ENCODE data around the gene SERPINB3. TPM values are rescaled to one million over a fixed set of nuclear protein-coding genes. Genes with fewer than 3 reads are reported as not detected.
"Not testable (repeated sequence)": the region's sequence is repeated elsewhere in the genome, so short reads cannot be mapped to it uniquely, and the experiment has no call there.

SERPINB3 gene
- total RNA-seq (2021; fragmentation: NEBNext Ultra II Directional; extraction: Animal tissue kit (Norgen Biotek cat#: 25700)) = 0.17 TPM in 1 of 2 replicates, not detected in the other
- 0.06 and 0.18 TPM in 2 replicates for polyA plus RNA-seq (2011; rRNA removed)
- polyA plus RNA-seq (2011; cell fraction: cytosol; rRNA removed) = 0.14 TPM
- polyA plus RNA-seq (2011; cell fraction: nucleus; rRNA removed) = 0.11 TPM
- polyA plus RNA-seq (2012, experiment 1 of 2) = 0.32 TPM in 1 of 4 replicates, not detected in the others
- polyA plus RNA-seq (2012, experiment 2 of 2) = not detected
- 0.18 TPM for polyA plus RNA-seq (2013, experiment 1 of 2)
- 0.28 TPM for polyA plus RNA-seq (2013, experiment 2 of 2)
- 0.10 and 0.19 TPM in 2 replicates for polyA minus RNA-seq (2011; rRNA and poly(A)+ RNA removed)
- polyA minus RNA-seq (2011; cell fraction: cytosol; rRNA and poly(A)+ RNA removed) = not detected
- not detected for polyA minus RNA-seq (2011; cell fraction: nucleus; rRNA and poly(A)+ RNA removed)
- long read RNA-seq, experiment 1 = 0 reads
- long read RNA-seq, experiment 2 = 0 reads

GRCh38 chr18:63661750-63662149 lies at the start of gene SERPINB3:
SERPINB3 (minus strand) TSS chr18:63661893; CDS start chr18:63661216, 677 bp downstream.
- H4K5ac ChIP-seq (ENCODE audit: insufficient read length, low read depth, low read length); CTCF ChIA-PET (ENCODE audit: partially characterized antibody); H3K18ac ChIP-seq (ENCODE audit: extremely low read depth, low read length); H3K9ac ChIP-seq (replicated peaks in 1 of 4; ENCODE audit: extremely low read depth in 1 of 4, low read depth in 3 of 4, low read length in 3 of 4); POLR2A ChIA-PET (ENCODE audit: partially characterized antibody); H2AFZ ChIP-seq (ENCODE audit: low read length); H3K4me1 ChIP-seq (replicated peaks in 1 of 4; ENCODE audit: control insufficient read depth in 3 of 4, insufficient read depth in 4 of 4, low read length in 3 of 4); H3K36me3 ChIP-seq (ENCODE audit: control insufficient read depth in 2 of 4, insufficient read depth in 4 of 4, low read length in 3 of 4); H3K9me3 ChIP-seq (ENCODE audit: insufficient read depth in 2 of 2, low read depth in 1 of 2, low read length in 1 of 2); H2AK5ac ChIP-seq (ENCODE audit: low read depth, low read length); H3K23ac ChIP-seq (ENCODE audit: insufficient read length); H3K23me2 ChIP-seq (ENCODE audit: low read depth, low read length); H3K4me2 ChIP-seq (ENCODE audit: insufficient read depth in 1 of 2, low read depth in 2 of 2, low read length in 2 of 2); H3K4me3 ChIP-seq (ENCODE audit: extremely low read depth in 1 of 4, insufficient read depth in 2 of 4, low read depth in 3 of 4, low read length in 4 of 4); H2BK15ac ChIP-seq (ENCODE audit: low read length); H2BK5ac ChIP-seq (ENCODE audit: low read depth, low read length); H2BK20ac ChIP-seq (ENCODE audit: low read length); H3K4ac ChIP-seq (replicated peaks; ENCODE audit: insufficient read length, low read depth, low read length); H3K27ac ChIP-seq (ENCODE audit: low read depth, low read length); FAIRE-seq; H3K79me2 ChIP-seq (ENCODE audit: control insufficient read depth in 1 of 2, insufficient read depth in 2 of 2, low read length in 2 of 2); H2BK120ac ChIP-seq (replicated peaks; ENCODE audit: low read depth, low read length); DNase-seq (ENCODE audit: low read depth in 1 of 2, low spot score in 2 of 2); H4K8ac ChIP-seq (ENCODE audit: extremely low read depth, insufficient read depth, low read length); H3K14ac ChIP-seq (ENCODE audit: insufficient read length); H3K27me3 ChIP-seq (replicated peaks in 1 of 4; ENCODE audit: control insufficient read depth in 3 of 4, extremely low read depth in 1 of 4, insufficient read depth in 3 of 4, low read length in 3 of 4); H4K91ac ChIP-seq (replicated peaks; ENCODE audit: insufficient read length, low read length); H3K56ac ChIP-seq (replicated peaks; ENCODE audit: insufficient read length, low read depth, low read length); H4K20me1 ChIP-seq (replicated peaks in 1 of 2; ENCODE audit: control insufficient read depth in 1 of 2, insufficient read depth in 2 of 2, low read length in 2 of 2); H3K79me1 ChIP-seq (ENCODE audit: low read depth, low read length); H2BK12ac ChIP-seq (ENCODE audit: low read depth, low read length): not testable (repeated sequence)
- WGBS, 2 experiments (ENCODE audit: extremely low coverage in 1 of 2, insufficient coverage in 1 of 2, insufficient read length in 1 of 2, insufficient replicate concordance in 2 of 2, low coverage in 1 of 2, low lambda C conversion rate in 2 of 2, missing lambda C conversion rate in 1 of 2) = 91% methylated on average over 2 of the region's 3 CpGs; no CpG with 5 or more reads in 1 of the 2 experiments
